GM18951 (cell line): ENCODE measurements around the gene COQ10A.

ENCODE experiments used
- POLR2A ChIP-seq: IDR thresholded peaks from 4 replicates; pipeline ENCODE4 v1.6.1; 2011; ENCODE audit warnings: mild to moderate bottlenecking; ENCODE audit not compliant: insufficient read length, insufficient read depth; ENCODE audit errors: extremely low read depth
- in situ Hi-C: fragments of 300-500 bp; cut with MboI; formaldehyde crosslinking; loops from one replicate; pipeline ENCODE4 v1.12.0; 2022; ENCODE audit warnings: low sequenced_read_pairs, mixed read lengths, inconsistent platforms; ENCODE audit not compliant: unreplicated experiment

The COQ10A gene

DNA sequence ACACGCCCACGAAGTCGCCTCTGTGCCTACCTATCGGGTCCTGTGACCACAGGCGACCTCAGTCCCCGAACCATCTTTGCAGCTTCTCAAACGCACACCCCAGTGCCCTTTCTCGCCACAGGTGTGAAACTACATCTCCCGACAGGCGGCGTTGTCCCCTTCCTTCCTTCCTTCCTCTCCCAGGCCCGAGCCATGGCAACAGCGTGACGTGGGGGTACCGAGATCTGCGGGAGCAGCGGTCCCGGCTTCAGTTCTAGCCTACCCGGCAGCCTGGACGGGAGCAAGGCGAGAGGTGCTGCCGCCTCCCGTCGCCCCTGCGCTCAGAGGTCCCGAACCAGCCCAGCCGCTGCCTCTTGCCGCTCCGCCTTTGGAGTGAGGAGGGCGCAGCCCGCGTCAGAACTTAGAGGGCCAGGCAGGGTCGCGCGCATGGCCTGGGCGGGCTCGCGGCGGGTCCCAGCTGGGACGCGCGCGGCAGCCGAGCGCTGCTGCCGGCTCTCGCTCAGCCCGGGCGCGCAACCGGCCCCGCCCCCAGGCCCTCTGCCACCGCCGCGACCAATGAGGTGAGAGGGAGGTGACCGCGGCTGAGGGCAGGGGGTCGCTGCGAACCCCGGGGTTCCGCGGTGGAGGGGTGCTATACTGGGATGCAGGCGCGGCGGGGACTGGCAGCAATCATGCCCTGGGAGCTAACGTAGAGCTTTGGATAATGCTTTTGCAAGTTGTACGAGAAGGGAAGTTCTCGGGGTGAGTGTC, at the start of gene COQ10A:
Gene COQ10A (plus strand): TSS at position 250 of the 750 bp plus-strand sequence. CDS start 177 bp downstream, at position 427.
- peak; percentile 86 for TF ChIP-seq POLR2A
- in situ Hi-C loops, result no loop called here

DNA sequence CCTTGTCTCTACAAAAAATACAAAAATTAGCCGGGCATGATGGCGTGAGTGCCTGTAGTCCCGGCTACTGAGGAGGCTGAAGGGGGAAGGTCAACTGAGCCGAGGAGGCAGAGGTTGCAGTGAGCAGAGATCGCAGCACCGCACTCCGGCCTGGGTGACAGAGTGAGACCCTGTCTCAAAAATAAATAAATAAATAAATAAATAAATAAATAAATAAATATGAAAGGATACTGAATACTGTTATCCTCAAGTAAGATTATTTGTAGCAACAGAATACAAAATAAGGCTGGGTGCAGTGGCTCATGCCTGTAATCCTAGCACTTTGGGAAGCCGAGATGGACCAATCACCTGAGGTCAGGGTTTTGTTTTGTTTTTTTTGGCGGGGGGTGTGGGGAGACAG, 46.9 kb upstream of the COQ10A start:
- in situ Hi-C loops, result no loop called here
- TF ChIP-seq POLR2A, result no peak

DNA sequence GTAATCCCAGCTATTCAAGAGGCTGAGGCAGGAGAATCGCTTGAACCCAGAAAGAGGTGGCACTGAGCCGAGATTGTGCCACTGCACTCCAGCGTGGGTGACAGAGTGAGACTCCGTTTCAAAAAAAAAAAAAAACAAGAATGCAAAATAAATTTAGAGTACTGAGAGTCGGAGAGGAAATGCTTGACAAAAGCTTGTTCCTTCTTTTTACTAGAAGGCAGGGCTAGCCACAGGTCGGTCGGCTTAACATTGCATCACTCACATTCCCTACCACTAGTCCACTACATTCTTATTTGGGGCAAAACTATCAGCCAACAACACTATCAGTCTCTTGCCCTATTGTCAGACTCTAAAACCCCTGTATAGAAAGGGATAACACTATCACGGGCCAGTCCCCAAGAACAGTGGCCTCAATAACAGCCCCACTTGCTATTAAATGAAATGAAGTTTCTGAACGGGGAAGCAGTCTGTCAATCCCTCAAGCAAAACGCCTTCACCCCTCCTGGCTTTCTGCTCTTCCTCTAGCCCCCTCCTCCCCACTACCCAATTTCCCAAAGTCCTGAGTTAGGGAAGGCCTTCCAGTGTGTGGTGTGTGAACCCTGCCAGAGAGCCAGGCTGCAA, 46.0 kb upstream of the COQ10A start:
- no peak for TF ChIP-seq POLR2A
- in situ Hi-C loops, result no loop called here

DNA sequence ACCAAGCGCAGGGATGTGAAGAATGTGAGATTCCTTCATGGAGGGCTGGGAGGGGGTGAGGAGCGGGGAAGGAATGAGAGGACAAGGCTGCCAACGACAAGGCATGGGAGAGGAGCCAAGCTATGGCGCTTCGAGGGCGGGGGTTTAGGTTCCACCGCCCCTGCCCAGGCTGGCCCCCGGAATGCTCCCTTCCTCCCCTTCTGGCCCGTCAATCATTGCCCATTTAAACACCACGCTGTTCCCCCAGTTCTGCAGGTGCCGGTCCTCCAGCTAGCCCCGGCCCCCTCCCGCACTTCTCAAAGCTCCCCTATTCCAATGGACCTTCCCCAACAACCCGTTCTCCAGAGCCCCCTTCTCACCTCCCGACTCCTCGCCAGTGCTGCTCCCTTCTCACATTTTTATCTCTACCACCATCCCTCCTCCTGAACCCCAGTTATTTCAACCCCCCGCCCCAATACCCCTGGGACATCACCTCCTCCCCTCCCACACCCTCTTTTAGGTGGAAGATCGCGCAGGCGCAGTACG, 45.4 kb upstream of the COQ10A start:
- in situ Hi-C loops, result no loop called here
- TF ChIP-seq POLR2A, result no peak

DNA sequence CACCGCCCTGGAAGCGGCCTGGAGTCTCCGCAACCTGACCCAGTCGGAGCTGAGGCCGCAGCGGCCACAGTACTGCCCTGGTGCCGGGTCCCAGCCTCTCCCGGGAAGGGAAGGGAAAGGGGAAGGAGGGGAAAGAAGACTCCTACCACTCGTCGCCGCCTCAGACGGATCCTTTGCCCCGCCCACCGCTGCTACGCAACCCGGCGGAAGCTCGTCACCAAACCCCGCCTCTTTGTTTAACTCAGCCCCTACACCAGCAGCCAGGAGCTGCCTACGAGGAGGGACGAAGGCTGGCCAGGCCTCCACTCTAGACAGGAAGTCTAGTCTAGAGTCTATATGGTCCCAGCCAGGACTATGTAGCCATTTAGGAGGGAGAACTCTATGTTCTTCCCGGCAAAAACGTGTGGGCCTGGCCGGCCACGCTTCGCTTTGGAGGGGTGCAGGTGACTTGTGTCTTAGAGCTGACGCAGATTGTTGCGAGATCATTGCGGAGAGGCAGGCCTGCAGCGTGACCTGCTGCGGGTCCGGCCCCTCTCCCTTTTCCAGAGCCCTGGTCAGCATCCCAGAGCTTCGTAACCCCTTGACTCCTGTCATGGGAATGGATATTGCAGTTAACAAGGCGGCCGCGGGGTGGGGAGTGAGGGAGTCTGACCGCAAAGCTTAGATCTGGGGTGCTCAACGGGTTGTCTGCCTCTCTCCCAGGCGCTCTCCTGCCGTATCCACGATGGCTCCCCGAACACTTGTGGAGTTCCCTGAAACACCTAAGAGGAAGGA, 44.8 kb upstream of the COQ10A start, which contains the start of gene RNF41:
Gene RNF41 (minus strand): TSS at position 166 of the 774 bp plus-strand sequence. CDS start 7,875 bp downstream, outside the sequence.
- TF ChIP-seq POLR2A, result peak; percentile 93
- in situ Hi-C loops, result no loop called here

DNA sequence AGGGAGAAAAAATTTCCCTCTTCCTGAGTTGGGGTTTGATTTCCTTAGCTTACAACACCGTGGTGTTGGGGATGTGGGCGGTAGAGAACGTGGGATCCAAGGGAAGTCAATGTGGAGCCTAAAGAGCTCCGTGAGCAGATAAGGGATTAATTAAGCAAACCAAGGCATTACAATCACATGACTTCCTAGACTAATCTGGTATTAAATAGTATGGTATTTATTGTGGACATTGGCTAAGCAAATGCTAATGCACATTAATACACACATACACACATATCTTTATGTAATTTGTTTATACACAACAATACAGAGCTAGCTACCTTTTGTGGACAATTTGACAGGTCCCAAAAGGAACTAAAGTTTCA, 44.2 kb upstream of the COQ10A start:
- TF ChIP-seq POLR2A, result no peak
- in situ Hi-C loops, result no loop called here

DNA sequence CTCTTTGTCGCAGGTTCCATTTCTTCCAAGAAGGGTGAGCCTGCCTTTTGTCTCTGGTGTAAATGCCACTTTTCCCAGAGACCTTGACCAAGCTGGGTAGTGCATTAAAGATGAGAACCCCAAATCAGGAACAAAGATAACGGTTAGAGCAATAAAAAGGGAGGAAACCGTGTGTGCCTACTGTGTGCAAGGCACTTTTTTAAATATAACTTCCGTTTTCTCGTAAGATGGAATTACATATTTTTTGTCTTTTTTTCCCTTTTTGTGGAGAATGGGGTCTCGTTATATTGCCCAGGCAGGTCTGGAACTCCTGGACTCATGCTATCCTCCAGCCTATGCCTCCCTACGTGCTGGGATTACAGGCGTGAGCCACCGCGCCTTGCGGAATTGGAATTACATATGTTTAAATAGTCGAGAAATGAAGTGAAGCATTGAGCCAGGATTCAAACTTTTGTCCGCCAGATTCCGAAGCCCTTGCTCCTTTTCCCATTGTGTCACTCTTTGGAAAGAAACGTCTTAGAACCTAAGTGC, 43.1 kb upstream of the COQ10A start:
- no peak for TF ChIP-seq POLR2A
- in situ Hi-C loops, result no loop called here

DNA sequence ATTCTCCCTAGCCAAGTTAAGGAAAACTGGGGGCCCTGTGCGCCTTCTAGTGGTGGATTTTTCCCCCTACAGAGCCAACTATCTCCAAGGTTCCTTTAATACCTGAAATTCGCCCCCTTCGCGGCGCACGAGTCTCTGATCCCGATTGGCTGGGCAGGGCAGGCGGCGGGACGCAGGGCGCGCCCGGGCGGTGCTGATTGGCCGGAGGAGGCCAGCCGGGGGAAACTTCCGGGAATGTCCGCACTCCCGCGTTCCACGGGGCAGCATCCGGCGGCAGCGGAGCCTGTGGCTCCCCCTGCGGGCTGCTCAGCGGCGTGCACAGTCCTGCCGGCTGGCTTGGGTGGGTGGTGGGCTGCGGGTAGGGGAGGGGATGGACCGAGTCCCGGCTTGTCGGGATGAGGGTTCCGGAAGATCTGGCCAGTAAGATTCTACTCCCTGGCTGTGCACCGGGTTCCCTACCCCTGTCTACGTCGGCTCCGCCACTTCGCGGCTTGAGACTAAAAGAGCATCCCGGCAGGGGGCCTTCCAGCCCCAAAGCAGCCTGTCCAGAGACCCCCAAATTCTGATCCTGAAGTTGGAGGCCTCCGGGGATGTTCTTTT, 42.5 kb upstream of the COQ10A start, which contains the start of gene NABP2:
Gene NABP2 (plus strand): TSS at position 241 of the 600 bp plus-strand sequence. CDS start 515 bp downstream, outside the sequence.
- in situ Hi-C loops, result no loop called here
- peak; percentile 70 for TF ChIP-seq POLR2A

DNA sequence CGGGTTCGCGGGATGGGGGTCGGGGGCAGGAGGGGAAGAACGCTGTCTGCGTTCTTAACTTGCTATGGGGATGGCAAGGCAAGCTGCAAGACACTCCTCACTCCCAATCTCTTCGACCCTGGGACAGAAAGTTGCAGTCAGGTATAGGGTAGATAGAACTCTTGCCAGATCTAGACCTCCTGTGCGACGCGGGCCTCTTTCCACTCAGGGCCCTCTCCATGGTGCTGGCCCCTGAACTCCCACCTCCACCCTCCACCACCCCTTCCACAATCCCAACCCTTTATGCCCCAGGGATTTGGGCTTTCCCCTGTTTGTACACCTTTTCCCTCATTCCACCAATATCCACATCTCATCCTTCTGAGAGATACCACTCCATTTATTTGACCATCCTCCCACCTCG, 41.8 kb upstream of the COQ10A start:
- in situ Hi-C loops, result no loop called here
- no peak for TF ChIP-seq POLR2A

DNA sequence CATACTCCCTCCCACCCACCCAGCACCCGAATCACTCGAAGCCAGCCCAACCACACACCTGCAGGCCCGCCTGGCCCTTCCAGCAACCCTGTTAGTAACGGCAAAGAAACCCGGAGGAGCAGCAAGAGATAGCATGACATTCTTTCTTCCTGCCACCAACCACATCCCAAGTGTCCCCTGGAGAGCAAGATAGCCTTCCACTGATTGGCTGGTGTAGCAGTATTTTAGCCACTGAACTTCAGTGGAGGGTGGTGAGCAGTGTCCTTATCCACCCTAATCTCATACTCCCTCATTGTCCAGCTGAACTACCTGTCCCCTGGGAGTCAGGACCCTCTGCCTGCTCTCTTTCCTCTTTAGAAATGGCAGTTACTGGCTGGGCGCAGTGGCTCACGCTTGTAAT, 37.7 kb upstream of the COQ10A start:
- no peak for TF ChIP-seq POLR2A
- in situ Hi-C loops, result no loop called here

DNA sequence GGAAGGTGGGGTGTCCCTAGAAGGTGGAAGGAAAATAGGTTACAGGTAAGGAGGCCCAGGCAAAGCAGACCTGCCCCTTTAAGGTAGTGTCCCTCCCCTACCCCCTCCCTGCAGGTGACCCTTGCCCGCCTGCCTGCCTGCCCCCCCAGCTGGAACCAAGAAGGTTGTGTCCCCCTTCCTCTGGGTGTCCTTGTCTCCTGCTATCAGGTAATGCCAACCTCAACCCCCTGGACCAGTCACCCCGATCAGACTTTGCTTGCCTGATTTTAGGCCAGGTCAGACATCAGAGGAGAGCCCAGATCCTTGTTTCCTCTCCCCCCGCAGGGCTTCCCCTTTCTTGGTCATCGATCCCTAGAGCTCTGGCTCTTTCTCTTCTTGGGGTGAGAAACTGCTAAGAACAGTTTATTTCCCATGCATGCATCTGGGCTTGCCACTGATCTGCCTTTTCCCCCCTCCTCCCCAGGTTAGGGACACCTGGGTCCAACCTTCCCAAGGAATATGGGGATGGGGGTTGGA, 36.8 kb upstream of the COQ10A start, which contains the start of gene SLC39A5:
Gene SLC39A5 (plus strand): TSS at position 136 of the 516 bp plus-strand sequence. CDS start 1,224 bp downstream, outside the sequence.
- in situ Hi-C loops, result no loop called here
- no peak for TF ChIP-seq POLR2A
